Occipital lobe (tissue), 2 donors: ENCODE data around the gene SBF2. TPM values are rescaled to one million over a fixed set of nuclear protein-coding genes. Genes with fewer than 3 reads are reported as not detected.
"Not testable (repeated sequence)": the region's sequence is repeated elsewhere in the genome, so short reads cannot be mapped to it uniquely, and the experiment has no call there.

Source experiments
- DNase-seq: peaks from one replicate; lab custom pipeline; 2025; lab: John Stamatoyannopoulos, UW
- total RNA-seq: library from RNA; depleted of rRNA; stranded (reverse); fragments of >200 nt; gene quantifications from one replicate; pipeline ENCODE4 v1.2.3, GENCODE V29; 2014

Gene SBF2
- total RNA-seq, 1 donor from 2014 or later = 132 TPM

DNA sequence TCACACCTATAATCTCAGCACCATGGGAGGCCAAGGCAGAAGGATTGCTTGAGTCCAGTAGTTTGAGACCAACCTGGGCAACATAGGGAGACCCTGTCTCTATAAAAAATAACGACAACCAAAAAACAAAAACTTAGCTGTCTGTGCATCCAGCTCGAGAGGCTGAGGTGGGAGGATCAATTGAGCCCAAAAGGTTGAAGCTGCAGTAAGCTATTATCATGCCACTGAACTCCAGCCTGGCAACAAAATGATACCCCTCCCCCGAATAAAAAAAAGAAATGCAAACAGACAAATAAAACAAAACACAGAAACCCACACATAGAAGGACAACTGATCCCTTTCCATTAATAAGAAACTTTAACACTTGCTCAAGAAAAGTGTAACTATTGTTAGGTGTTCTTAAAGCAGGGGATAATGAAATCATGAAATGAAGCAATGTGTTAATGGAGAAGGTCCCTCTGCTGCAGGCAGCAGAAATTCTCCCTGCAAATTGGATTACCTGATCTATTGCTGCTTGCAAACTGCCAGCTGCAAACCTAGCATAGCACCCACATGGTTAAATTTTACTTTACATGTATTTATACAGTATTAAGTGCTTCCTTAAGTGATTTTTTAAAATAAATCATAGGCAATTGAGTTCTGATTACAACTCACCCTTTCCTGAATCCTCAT is 226.3 kb downstream of the SBF2 start:
- no peak for DNase-seq

DNA sequence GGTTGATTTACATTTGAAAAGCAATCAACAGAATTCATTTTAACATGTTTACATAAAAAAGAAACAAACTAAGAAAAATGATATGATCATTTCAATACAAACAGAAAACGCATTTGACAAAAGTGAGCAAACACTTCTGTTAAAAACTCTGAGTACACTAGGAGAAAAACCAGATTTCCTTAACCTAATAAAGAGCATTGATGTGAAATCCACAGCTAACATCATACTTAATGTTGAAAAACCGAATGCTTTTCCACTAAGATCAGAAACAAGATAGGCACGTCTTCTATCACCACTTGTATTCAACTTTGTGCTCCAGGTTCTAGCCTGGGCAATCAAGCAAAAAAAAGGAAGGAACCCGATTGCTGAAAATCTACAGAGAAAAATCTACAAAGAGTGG is 227.6 kb downstream of the SBF2 start:
- DNase-seq = no peak

DNA sequence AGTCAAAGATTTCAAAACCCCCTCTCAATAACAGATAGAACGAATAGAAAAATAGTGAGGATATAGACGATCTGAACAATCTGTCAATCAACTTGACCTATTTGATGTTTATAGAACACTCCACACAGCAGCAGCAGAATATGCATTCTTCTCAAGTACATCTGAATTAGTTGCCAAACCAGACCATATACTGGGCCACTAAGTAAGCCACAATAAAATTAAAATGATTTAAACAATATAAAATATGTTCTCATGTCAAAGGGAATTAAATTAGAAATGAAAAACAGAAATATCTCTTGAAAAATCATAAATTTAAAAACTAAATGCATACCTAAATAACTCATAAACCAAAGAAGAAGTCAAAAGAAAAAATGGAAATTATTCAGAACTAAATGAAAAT is 229.2 kb downstream of the SBF2 start:
- no peak for DNase-seq

DNA sequence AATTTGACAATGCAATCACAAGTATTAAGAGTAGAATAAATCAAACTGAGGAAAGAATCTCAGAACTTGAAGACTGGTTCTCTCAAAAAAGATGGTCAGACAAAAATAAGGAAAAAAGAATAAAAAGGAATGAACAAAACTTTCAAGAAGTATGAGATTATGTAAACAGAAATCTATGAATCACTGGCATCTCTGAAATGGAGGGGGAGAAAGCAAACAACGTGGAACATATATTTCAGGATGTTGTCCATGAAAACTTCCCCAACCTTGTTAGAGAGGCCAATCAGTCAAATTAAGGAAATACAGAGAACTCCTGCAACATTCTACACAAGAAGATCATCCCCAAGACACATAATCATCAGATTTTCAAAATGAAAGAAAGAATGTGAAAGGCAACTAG is 235.7 kb downstream of the SBF2 start:
- DNase-seq = no peak

DNA sequence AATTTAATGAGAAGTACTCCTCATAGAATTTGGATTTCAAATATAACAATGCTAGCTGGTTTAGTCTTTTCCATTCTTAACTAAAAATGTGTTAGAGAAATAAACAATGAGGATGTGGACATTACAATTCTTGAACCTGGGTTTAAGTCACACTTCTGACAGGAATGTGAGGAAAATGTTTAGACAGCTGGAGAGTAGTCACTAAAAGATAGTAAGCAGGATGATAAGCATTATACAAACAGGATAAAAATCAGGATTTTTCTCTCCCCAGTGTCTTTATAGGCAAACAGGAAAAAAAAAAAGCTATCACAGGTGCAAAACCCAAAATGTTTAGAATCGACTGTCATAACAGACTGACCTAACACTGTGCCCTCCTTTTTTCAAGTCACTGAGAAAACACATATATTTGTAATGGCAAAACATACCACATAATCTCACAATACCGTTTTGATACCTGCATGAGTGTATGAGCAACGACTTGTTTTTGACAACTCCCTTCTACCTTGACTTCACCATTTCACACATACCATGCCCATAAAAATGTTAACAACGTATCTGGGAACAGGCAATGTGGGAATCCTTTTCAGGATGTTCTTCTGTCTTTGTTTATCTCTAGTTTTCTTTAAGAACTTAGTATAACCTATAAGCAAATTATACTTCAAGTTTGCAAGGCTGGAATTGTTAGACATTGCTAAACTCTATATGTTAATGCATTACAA is 242.0 kb downstream of the SBF2 start:
- no peak for DNase-seq

DNA sequence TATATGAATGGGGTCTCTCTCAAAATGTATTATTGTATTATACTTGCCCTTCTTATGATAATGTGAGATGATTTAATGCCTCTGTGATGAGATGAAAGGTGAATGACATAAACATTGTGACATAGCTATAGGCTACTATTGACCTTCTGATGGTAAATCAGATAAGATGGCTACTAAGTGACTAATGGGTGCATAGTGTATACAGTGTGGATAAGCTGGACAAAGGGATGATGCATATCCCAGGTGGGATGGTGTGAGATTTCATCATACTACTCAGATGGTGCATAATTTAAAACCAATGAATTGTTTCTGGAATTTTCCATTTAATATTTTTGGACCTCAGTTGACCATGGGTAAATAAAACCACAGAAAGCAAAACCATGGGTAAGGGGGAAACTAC is 243.5 kb downstream of the SBF2 start:
- no peak for DNase-seq

DNA sequence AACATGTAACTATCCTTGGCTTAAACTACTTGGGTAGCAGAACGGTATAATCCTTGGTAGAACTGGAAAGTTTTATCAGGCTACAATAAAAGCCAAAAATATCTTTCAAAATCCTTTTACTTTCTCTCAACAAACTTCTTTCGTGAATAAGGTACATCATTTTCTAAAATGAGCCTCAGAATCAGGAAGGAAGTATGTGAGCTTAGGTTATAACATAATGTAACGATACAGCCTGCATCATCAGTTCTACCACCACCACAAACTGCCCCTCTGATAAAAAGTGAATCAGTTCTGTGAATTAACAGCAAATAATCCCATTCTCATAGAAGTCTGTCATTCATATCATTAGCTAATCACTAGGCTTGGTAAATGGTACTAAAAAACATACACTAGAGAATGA is 244.3 kb downstream of the SBF2 start:
- DNase-seq = no peak

DNA sequence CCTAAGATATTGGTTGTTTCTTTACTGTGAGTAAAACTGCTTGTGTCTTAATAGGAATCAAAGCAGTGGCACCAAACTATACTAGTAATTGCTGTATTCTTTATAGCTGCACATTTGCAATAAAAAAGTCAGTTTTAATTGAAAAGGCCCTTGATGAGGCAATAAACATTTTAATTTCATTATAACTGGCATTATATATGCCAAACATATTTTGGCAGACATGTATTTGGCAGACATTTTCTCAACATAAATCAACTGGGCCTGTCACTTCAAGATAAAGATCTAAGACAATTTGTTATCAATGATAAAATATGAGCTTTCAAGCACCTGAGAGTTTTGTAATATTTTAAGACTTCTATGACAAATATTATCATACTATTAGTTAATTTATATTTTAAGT is 245.7 kb downstream of the SBF2 start:
- DNase-seq = no peak

DNA sequence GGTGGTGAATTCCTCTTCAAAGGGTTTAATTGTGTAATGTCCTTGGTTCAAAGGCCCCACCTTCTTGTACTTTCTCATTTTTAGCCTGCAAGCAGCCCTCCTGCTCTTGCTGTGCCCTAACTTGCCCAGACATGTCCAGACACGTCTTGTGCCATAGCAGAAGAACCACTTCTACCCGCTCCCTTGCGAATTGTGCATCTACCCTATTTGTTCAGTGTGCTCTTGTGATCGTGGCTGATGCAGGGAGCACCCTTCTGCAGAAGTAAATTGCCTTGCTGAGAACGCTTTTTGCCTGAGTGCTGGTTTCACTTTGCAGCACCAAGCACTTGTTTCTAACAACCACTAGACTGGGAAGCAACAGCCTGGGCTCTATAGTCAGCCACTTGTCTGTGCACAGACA is 249.4 kb downstream of the SBF2 start:
- DNase-seq = no peak

DNA sequence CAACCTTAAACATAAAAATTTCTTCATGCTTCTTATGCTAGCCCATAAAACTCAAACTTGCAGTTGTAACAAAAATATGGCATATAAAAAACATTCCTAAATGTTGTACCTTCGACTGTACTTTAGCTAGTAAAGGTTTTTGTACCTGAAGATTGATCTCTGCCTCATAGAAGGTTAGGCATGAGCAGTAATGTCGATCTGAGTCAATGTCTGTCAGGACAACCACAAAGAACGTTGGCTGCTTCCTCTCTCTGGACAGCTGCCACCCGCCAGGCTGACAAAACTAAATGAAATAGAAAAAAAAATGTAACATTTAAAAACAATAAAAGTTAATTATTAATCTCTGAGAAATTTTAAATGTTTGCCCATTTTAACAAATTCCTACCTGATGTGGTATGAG is 251.3 kb downstream of the SBF2 start:
- DNase-seq = no peak

DNA sequence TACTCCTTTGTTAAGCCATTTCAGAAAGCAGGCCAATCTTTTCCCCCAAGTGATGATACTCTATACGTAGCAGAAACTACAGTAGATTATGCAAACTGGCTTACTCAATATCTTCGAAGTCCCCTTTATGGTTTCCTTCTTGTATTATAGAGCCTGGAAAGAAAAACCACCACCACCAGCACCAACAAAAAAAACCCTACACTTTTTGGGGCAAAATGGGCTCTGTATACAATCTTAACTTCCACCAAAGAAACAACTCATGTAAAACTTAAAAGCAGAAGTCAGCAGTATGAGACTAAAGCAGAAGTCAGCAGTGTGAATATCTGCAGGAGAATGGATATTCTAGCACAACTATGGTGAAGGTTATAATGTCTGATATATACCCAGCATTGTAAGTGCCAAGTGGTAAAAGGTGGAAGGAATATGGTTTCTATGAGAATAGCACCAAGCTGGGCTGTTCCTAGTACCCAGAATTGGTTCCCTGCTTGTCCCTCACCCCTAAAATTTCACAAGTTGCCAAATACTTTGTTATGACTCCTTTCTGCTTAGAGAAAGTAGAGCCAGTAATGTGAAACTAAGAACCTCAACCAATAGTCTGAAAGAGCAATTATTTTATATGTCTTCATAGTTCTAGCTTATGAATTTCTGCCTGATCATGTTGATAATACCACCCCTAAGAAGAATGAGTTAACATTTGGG is 252.1 kb downstream of the SBF2 start:
- DNase-seq = no peak

DNA sequence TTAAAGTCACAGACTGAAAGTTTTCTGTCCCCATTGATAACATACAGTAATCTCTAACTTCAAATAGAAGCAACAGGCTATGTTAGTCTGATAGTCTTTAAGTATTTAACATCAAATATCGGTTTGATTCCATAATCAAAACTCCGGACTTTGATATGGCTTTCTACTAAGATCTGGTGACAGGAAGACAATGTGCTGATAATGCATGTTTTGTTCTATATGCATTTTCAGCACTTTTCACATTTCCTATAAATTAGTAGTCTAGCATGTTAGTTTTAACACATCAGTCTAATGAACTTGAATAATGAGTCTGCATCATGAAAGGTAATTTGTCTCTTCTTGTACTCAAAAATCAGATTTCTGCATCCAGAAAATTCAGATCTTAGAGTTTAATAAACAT is 252.7 kb downstream of the SBF2 start:
- no peak for DNase-seq

DNA sequence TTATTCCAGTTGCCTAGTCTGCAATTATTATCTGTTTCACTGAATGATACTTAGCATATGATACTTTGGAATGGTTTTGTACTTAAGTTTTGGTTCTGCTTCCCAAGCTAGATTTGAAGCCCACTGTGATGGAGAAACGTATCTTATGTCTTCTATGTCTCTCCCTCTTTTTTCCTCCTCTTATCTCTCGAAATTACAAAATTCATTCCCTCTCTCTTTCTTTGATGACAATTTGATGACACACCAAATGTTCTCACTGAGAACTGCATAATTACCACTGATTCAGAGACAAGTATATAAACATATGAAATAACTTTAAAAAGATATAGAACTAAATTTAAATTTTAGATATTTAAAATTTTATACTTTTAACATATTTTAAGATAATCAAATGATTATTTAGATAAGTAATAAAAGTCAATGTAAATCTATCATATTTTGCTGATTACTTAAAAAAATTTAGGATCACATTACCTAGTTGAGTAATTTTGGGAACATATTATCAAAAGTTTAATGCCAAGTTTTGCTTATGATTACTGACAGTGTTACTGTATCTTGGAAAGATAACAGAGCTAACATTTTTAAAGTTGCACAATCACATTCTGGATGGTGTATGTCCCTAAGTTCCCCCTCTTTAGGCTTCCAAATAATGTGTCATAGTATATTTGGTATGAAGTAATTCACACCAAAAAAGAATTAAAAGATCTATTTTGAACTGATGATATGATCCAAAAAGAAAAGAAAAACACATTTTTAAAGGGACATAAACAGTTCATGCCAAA is 255.3 kb downstream of the SBF2 start:
- DNase-seq = no peak

DNA sequence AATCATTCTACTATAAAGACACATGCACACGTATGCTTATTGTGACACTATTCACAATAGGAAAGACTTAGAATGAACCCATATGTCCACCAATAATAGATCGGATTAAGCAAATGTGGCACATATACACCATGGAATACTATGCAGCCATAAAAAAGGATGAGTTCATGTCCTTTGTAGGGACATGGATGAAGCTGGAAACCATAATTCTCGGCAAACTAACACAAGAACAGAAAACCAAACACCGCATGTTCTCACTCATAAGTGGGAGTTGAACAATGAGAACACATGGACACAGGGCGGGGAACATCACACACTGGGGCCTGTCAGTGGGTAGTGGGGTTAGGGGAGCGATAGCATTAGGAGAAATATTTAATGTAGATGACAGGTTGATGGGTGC is 258.1 kb downstream of the SBF2 start:
- not testable (repeated sequence) for DNase-seq

DNA sequence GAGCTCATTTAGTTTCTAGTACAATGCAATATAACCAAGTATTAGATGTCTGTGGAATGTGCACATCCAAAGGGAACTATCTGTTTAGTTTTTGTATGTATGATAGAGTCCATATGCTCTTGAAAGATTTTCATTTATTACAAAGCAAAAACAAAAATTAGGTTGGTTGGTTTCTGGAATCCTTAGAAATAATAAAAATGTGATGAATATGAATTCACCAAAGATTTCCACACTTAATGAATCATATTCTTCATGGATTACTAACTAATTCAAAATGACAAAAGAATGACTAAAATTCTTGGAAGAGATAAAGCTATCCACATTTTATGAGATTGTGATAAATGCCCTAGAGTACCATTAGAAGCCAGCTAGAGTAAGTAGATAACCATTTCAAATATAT is 261.1 kb downstream of the SBF2 start:
- DNase-seq = no peak

DNA sequence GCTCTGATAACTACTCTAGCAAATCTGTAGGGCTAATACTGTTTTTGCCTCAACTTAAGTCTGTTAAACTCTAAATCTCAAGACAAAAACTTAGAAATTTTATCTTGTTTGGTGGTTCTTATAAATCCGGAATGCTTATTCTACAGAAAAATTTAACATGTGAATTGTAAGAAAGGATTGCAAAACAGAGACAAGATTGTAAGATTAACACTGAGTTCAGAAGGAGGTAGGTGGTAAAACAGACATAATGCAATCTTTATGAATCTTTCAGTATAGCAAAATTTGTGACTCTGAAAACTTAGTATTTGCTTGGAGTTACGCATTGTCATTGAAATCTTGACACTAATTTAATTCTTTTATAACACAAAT is 263.9 kb downstream of the SBF2 start:
- no peak for DNase-seq

DNA sequence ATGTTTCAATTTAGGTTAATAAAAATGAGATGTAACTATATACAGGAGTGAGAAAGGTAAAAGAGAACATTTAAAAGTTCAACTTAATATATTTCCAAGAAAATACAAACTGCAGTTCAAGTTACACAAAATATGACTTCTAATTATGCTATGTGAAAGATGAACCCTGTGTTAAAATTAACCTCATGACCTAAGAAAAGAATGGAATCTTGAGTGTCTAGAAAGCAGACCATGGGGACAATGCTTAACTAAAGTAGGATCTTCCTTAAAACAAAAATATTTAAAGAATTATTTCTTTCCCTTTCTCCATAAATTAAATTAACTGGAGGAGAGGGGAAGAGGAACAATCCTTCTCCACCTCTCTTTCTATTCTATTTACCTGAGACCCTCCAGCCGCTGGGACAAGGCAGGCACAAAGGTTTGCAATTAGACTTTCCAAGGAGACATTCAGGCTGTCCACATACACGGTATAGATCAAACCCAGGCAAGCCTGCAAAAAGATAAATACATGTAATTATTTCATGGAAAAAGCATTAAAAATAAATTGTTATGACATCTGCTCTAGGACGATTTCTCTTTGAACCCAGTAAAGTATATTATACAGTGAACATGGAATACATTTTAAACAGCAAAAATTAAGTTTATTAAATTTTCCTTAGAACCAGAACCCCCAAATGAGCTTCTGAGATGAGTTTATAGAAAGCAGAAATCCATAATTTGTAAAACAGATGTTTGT is 264.5 kb downstream of the SBF2 start:
- DNase-seq = no peak

DNA sequence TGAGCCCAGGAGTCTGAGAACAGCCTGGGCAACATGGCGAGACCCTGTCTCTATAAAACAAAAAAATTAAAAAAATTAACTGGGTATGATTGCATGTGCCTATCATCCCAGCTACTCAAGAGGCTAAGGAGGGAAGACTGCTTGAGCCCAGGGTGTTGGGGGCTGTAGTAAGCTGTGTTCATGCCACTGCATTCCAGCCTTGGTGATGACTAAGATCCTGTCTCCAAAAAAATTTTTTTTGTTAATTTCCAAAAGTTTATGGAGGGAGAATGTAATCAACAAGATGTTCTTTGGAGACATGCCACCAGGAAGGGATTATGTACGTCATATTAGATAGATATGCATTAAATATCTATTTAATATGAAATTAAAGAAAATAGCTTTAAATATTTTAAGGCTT is 267.5 kb downstream of the SBF2 start:
- no peak for DNase-seq

DNA sequence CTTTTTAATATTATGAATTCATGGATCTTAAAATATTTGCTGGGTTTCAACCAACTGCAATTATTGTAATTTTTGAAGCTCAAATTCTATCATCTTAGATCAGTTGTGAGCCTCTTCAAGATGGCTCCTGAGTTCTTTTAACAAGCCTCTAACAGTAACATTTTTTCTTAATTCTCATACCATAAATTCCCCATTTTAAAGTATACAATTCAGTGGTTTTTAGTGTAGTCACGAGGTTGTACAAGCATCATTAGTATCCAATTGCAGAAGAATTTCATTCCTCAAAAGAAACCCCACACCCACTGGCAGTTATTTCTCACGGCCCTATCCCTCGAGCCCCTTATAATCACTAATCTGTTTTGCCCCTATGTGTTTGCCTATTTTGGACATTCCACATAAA is 270.8 kb downstream of the SBF2 start:
- no peak for DNase-seq

DNA sequence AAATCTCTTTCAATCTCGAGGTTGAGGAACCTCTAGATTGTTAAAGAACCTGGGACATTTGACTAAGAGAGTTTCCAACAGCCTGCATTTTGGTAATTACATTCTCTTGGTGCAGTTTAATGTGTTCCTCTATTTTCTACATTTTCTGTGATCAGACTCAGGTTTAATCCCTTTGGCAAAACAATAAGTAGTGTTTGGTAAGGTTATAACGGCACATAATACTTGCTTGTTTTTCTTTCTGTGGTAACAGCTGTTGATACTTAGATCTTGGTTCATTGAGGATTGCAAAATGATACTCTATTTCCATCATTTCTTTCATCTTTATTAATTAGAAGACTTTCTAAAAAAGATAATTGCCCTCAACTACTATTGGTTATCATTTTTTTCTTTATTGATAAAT is 271.3 kb downstream of the SBF2 start:
- DNase-seq = no peak

DNA sequence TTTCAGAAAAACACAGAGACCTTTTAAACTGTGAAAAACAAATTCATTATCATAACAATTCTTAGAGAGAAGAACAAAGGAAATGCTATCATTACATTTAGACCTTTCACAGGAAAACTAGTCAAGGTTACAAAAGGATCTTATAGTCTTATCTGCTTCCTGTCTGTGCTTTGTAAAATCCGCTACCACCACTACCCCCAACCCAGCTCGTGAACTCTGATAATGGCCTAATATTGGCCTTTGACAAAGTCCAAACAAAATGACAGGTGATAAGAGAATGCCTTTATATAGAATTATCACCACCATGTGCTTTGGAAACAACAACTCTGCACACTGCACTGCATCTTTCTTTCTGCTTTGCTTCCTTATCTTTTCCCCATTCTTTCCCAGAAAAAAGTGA is 272.5 kb downstream of the SBF2 start:
- no peak for DNase-seq
